ENCODE measurements around the gene MED15.

GRCh38 chr22:20601308-20601707, 93.9 kb downstream of the MED15 start:
- TF ChIP-seq POLR2AphosphoS5 (IDR thresholded peaks at IDR 0.05; ENCODE audit: borderline replicate concordance, low read depth, low read length) (no peak), EZH2 (IDR thresholded peaks at IDR 0.05) (no peak)

Data from SK-N-MC (cell line).